Measurements from ENCODE around the gene PRSS38. TPM values are rescaled to one million over a fixed set of nuclear protein-coding genes. Genes with fewer than 3 reads are reported as not detected.

The PRSS38 gene
- total RNA-seq, 4 donors from 2014 or later = not detected

DNA sequence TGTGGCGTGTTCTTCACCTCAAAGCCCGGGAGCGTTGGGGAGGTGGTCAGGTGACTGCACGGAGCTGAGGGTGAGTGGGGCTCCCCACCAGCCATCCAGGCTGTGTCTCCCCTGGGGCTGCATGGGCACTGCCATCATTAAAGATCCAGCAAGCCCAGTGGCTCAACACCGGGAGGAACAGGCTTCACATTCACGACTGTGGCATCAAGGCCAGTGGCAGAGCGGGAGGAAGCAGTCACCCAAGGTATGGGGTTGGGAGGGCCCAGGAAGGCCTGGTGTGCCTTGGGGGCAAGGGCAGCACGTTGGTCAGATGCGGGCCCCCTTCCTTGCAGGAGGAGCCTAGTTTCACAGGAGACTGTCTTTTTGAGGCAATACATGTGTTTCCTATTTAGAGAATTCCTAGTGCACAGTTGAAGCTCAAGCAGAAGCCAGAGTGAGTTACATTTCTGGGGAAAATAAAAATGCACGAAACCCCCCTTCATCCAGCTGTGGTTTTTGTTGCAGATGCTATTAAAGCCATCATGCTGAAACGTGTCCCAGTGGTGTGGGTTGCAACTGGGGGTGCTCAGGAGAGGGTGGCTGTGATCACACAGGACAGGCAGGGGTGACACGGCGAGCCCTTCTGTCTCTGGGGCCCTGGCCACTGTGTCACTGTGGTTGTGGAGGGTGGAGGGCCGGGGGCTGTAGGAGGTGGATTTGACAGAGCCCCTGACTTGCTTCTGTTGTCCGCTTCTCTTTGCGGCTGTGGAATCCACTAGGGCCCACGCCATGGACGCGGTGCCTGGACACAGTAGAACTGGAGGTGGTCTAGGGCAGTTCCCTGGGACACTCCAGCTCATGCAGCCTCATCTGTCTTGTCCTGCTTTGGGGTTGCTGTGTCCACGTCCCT lies 46.2 kb upstream of the PRSS38 start:
- TF ChIP-seq, protein P1, sequence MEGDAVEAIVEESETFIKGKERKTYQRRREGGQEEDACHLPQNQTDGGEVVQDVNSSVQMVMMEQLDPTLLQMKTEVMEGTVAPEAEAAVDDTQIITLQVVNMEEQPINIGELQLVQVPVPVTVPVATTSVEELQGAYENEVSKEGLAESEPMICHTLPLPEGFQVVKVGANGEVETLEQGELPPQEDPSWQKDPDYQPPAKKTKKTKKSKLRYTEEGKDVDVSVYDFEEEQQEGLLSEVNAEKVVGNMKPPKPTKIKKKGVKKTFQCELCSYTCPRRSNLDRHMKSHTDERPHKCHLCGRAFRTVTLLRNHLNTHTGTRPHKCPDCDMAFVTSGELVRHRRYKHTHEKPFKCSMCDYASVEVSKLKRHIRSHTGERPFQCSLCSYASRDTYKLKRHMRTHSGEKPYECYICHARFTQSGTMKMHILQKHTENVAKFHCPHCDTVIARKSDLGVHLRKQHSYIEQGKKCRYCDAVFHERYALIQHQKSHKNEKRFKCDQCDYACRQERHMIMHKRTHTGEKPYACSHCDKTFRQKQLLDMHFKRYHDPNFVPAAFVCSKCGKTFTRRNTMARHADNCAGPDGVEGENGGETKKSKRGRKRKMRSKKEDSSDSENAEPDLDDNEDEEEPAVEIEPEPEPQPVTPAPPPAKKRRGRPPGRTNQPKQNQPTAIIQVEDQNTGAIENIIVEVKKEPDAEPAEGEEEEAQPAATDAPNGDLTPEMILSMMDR (IDR thresholded peaks at IDR 0.05) = no peak
- ATAC-seq (ENCODE audit: low FRiP score) = no peak
- no peak for DNase-seq (ENCODE audit: low spot score)

DNA sequence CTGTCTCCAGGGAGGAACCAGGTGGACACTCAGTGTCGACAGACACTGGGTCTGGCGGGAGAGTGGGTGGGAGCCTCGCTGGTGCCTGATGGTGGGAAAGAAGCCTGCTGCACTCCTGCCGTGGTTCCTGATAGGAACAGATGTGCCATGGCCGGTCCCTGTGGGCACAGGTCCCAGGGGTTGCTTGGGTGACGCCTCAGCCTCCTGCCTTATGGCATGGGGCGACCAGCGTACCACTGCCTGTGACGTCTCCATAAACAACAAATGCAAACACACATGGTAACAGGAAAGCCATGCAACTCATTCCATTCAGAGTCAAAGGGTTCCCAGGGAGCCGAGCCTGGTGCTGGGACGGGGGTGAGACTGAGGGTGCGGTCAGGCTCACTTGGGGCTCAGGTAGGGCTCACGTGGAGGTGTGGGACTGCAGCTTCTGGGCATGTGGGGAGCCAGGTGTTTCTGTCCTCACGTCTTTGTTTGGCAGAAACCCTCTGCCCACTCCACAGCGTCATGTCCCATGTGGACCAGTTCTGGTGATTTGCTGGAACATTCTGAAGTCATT lies 45.5 kb upstream of the PRSS38 start:
- DNase-seq (ENCODE audit: low spot score) = no peak

DNA sequence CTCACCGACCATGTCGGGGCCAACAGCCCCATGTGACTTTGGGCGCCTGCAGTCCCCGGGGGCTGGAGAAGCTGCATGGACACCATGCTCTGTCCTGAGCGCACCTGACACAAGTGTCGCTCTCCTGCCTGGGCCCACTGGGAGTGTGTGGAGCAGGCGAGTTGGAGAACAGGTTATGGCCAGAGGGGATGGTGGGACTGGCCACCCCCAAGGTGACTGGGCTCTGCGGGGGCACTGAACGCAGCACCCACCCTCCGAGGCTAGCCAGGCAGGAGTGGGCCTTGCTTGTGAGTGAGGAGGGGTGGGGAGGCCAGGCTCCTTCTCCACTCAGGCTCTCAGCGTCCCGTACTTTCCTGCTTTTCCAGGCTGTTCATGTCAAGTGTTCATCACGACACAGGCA lies 44.7 kb upstream of the PRSS38 start:
- ATAC-seq (ENCODE audit: low FRiP score) (no peak), DNase-seq (ENCODE audit: low spot score) (no peak)
- TF ChIP-seq, protein P1 (IDR thresholded peaks at IDR 0.05) = no peak

More for the DNA sequence above, 45.5 kb upstream of the PRSS38 start:
- no peak for ATAC-seq (ENCODE audit: low FRiP score)
- TF ChIP-seq, protein P1 (IDR thresholded peaks at IDR 0.05) = no peak

DNA sequence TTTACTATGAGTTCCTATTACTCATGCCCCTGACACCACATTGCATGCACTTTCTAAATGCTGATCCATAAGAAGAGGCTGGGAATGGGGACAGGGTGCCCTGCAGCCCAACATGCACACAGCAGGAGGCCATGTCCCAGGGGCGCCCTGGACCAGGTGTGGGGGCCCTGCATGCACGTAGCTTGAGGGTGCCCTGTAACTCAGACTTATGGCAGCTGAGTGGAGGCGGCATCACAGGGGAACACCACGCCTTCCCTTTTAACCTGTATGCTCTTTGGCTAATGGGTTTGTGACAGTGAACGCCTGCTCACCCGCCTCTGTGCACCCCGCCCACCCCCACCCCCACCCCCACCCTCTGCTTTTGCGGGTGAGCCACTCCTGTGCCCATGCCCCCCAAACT lies 44.1 kb upstream of the PRSS38 start:
- DNase-seq (ENCODE audit: low spot score) (no peak), ATAC-seq (ENCODE audit: low FRiP score) (no peak)
- TF ChIP-seq, protein P1 (IDR thresholded peaks at IDR 0.05) = no peak

DNA sequence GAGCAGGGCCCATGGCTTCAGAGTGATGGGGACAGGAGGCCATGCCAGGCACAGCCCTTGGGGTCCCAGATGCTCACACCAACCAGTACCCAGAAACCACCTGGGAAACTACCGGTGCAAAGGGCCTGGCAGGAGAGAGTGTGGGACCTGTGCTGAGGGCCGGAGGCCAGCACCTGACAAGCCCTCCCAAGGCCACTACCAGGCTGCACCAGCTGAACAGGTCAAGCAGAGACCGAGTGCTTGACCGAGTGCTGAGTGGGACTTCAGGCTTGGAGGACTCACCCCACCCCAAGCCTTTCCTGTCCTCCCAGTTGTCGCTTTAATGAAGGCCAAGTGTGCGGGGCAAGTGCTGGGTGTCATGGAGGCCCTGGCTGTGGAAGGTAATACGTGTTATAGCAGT lies 43.7 kb upstream of the PRSS38 start:
- TF ChIP-seq, protein P1 (IDR thresholded peaks at IDR 0.05) = no peak
- no peak for DNase-seq (ENCODE audit: low spot score)
- no peak for ATAC-seq (ENCODE audit: low FRiP score)

DNA sequence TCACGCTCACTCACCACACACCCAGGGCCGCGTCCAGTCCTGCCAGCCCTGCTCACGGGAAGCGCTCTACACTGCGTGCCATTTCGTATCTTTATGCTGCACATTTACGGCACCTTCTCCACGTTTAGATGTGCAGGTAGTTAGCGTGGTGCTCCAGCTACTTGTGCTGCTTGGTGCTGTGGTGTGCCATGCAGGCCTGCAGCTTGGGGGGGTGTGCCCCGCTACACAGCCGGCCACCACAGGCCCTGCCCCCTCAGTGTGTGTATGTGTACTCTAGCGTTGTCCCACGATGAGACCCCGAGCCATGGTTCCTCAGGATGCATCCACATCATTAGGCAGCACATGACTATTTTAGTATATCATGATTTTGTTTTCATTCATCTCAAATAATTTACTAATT lies 41.9 kb upstream of the PRSS38 start:
- ATAC-seq (ENCODE audit: low FRiP score) (no peak), DNase-seq (ENCODE audit: low spot score) (no peak)
- TF ChIP-seq, protein P1 (IDR thresholded peaks at IDR 0.05) = no peak

All from omental fat pad (tissue), 4 donors.